HG02798 (cell line): ENCODE results near the gene LMBRD1.
A peak's percentile ranks its signal among the peaks of the same experiment; 100 is the strongest.
"Not testable (repeated sequence)": the region's sequence is repeated elsewhere in the genome, so short reads cannot be mapped to it uniquely, and the experiment has no call there.

Source experiments
- ATAC-seq: cut with Tn5 transposase; IDR thresholded peaks from one replicate; pipeline ENCODE4 v1.9.1; 2021; ENCODE audit warnings: mild to moderate bottlenecking; ENCODE audit not compliant: unreplicated experiment, poor library complexity

Gene LMBRD1

GRCh38 chr6:69796642-69797390 lies at the start of gene LMBRD1:
Gene LMBRD1, minus strand, starts transcription at chr6:69797010. Its CDS starts 129 bp downstream, at chr6:69796881.
- peak; percentile 95 for ATAC-seq

- ATAC-seq = no peak
Measured at GRCh38 chr6:69846312-69846711, 49.5 kb upstream of the LMBRD1 start.

GRCh38 chr6:69843189-69843588 lies 46.4 kb upstream of the LMBRD1 start:
- no peak for ATAC-seq

- ATAC-seq = no peak
Measured at GRCh38 chr6:69841862-69842261, 45.1 kb upstream of the LMBRD1 start.

- ATAC-seq = peak; percentile 86
Measured at GRCh38 chr6:69835414-69836179, 38.8 kb upstream of the LMBRD1 start.

- ATAC-seq = no peak
Measured at GRCh38 chr6:69832558-69832957, 35.7 kb upstream of the LMBRD1 start.

- no peak for ATAC-seq
Measured at GRCh38 chr6:69827276-69827893, 30.6 kb upstream of the LMBRD1 start.

GRCh38 chr6:69825904-69826303 lies 29.1 kb upstream of the LMBRD1 start:
- no peak for ATAC-seq

GRCh38 chr6:69824355-69824754 lies 27.5 kb upstream of the LMBRD1 start:
- not testable (repeated sequence) for ATAC-seq

- ATAC-seq = no peak
Measured at GRCh38 chr6:69820438-69820837, 23.6 kb upstream of the LMBRD1 start.

GRCh38 chr6:69820018-69820417 lies 23.2 kb upstream of the LMBRD1 start:
- no peak for ATAC-seq

GRCh38 chr6:69819138-69819537 lies 22.3 kb upstream of the LMBRD1 start:
- ATAC-seq = no peak

GRCh38 chr6:69818223-69818930 lies 21.6 kb upstream of the LMBRD1 start:
- ATAC-seq = no peak

GRCh38 chr6:69817358-69817757 lies 20.5 kb upstream of the LMBRD1 start:
- ATAC-seq = no peak

- ATAC-seq = peak; percentile 44
Measured at GRCh38 chr6:69816569-69816968, 19.8 kb upstream of the LMBRD1 start.

GRCh38 chr6:69816026-69816425 lies 19.2 kb upstream of the LMBRD1 start:
- ATAC-seq = peak; percentile 79

GRCh38 chr6:69813508-69813907 lies 16.7 kb upstream of the LMBRD1 start:
- peak; percentile 41 for ATAC-seq

GRCh38 chr6:69812746-69813427 lies 16.1 kb upstream of the LMBRD1 start:
- ATAC-seq = no peak

GRCh38 chr6:69802995-69803394 lies 6.2 kb upstream of the LMBRD1 start:
- no peak for ATAC-seq

GRCh38 chr6:69801711-69802110 lies 4.9 kb upstream of the LMBRD1 start:
- ATAC-seq = no peak
